NCI-H2196 (cell line): Measurements from ENCODE around the gene COX5B.
"Not testable (repeated sequence)": the region's sequence is repeated elsewhere in the genome, so short reads cannot be mapped to it uniquely, and the experiment has no call there.

Source experiments
- DNase-seq: peaks from one replicate; lab custom pipeline; 2025; ENCODE audit not compliant: unreplicated experiment; lab: John Stamatoyannopoulos, UW

COX5B gene

DNA sequence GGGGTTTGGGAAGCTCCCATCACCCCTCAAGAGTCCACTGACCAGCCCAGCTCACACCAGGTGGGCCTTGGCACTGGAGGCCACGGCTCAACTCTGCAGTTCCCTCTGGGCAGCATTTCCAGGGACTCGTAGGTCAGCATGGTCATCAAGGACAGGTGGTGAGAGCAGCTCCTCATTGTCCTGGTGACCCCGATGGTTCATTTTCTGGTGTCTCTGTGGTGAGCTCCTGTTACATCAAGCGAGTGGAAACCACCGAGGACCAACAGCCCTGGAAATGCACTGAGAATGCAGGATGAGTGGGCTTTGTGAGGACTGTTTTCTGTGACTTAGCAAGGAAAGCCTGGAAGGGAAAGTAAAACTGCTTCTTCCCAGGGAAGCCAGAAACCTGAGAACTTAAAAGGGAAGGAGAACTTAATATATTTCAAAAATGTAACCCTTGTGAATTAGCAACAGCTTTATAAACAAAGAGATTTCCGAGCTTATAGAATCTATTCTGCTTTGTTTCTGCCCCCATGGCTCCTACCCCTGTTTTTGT, 26.8 kb downstream of the COX5B start:
- not testable (repeated sequence) for DNase-seq

DNA sequence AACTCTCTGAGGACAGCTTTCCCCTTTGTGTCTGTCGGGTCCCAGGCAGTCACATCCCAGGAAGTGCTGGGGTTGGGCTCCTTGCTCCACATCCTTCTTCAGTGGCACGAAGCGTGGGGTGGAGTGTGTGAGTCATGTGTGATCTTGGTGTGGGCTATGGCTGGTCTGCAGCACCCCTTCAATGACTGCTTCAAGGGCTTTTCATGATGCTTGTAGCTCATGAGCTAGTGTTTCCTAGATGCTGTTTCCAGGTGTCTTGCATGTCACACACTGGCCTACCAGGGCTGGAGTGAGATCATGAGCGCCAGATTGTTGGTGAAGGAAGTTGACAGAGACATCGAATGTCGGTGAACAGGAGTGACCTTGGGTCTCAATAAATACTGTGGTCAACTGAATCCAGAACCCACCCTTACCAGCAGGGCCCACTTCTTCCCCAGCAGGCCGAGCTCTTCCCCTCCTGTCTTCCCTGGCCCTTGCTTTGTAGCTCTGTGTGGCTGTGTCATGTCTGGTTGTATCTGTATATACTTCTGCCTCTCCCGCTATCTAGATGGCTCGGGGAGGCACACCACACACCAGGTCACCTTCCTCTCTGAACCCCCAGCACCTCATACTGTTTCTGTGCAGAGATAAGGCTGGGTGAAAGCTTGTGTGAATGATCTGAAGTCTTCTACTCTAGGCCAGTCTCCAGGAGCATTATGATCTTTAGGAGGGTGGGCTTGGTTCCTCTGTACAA, 27.5 kb downstream of the COX5B start:
- no peak for DNase-seq

DNA sequence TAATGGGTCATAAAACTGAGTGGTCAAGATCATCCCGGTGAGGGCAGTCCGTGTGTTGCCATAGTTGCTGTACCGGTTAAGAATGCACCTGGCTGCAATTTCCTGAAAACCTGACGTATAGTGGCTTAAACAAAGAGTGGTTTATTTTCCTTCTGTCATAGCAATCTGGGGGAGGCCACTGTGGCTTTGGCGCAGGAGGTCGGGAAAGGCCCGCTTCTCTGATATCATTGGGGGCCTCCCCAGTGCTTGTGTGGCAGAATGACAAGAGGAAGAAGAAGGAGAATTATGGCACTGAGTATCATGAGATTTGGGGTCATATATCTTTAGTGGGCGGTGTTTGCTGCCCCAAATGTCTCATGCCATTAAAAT, 28.0 kb downstream of the COX5B start:
- DNase-seq, result no peak

DNA sequence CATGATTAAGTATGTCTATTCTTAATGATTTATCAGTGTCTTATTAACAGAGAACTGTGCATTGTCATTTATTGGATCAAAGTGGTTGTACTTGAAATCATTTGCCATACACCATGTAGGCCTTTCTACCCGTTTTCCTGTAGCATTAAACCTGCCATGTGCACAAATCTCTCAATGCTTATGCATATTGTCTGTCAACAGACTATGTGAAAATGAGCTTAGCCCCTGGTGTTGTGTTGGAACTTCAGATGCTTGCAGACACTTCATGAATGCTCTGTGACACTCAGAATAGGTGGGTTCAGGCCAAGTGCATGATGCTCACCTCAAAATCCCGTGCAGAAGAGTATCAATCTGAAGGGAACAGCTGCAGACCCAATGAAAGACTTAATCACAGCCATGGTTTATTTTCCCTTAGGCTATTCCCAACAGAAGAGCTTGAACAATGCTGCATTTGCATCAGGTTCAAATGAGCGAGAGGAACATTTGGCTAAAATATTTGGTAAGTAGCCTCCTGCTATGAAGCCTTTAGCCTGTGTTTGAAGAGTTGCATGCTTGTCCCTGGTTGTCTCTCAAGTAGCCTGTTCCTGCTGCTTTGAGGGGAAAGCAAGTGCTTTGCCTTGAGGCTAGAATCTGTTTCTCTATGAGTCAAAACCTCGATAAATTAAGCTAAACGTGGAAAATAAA, 29.7 kb downstream of the COX5B start:
- no peak for DNase-seq

DNA sequence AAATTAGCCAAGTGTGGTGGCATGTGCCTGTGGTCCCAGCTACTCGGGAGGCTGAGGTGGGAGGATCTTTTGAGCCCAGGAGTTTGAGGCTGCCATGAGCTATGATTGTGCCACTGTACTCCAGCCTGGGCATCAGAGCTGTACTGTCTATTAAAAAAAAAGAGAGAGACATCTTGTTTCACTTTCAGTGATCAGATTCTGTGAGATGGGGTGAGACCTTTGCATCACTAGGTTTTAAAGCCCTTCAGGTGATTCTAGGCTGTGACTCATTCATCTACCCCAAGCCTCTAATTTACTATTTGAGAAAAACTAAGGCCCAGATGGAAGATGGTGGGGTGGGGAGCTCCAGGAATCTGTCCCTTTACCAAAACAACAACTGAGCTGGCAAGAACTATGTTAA, 30.8 kb downstream of the COX5B start:
- no peak for DNase-seq

DNA sequence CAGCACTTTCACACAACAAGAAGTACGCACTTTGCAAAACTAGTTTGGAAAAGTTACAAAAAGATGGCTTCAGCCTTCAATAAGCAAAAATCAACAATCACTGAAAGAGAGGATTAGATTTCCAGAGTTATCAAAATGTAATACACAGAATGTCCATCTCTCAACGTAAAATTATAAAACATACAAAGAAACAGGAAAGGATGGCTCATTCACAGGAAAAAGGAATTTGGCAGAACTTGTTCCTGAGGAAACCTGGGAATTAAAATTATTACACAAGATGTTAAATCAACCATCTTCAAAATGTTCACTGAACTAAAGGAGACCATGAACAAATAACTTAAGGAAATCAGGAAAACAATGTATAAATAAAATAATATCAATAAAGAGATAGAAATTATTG, 31.6 kb downstream of the COX5B start:
- no peak for DNase-seq

DNA sequence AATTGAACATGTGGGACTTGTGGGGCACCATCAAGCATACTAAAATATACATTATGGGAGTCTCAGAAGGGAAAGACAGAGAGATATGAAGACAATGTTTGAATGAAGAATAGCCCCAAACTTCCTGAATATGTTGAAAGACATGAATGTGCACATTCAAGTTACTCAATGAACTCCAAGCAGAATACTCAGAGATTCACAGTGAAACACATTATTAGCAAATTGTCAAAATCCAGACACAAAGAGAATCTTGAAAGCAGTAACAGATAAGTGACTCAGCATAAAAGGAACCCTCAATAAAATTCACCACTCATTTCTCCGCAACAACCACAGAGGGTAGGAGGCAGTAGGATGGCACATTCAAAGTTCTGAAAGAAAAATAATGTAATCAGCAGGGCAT, 32.4 kb downstream of the COX5B start:
- DNase-seq, result no peak

DNA sequence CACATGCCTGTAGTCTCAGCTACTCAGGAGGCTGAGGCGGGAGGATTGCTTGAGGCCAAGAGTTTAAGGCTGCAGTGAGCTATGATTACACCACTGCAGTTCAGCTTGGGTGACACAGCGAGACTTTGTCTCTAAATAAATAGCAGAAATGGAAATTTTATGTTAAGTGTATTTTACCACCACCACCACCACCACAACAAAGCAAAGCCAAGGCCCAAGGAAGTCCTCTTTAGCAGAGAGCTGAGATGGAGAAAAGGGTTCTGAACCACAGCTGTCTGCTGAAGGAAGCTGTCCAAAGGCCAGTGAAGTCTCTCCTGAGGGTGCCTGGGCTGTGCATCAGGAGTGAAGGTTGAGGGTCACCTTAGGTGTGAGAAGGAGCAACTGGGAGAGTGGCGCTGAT, 41.4 kb downstream of the COX5B start:
- not testable (repeated sequence) for DNase-seq

DNA sequence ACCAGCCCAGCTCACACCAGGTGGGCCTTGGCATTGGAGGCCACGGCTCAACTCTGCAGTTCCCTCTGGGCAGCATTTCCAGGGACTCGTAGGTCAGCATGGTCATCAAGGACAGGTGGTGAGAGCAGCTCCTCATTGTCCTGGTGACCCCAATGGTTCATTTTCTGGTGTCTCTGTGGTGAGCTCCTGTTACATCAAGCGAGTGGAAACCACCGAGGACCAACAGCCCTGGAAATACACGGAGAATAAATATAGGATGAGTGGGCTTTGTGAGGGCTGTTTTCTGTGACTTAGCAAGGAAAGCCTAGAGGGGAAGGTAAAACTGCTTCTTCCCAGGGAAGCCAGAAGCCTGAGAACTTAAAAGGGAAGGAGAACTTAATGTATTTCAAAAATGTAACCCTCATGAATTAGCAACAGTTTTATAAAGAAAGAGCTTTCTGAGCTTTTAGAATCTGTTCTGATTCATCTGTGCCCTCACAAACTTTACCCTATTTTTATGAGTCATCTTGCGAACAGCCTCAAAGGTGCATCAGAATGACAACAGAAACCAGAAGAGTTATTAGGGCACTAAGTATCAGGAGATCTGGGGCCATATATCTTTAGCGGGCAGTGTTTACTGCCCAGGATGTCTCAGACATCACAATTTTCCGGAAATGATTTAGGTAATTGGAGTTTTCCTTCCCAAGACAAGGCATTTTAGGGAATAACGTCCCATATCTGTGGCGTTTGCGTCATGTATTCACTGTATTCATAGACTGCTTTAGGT, 42.4 kb downstream of the COX5B start:
- no peak for DNase-seq

DNA sequence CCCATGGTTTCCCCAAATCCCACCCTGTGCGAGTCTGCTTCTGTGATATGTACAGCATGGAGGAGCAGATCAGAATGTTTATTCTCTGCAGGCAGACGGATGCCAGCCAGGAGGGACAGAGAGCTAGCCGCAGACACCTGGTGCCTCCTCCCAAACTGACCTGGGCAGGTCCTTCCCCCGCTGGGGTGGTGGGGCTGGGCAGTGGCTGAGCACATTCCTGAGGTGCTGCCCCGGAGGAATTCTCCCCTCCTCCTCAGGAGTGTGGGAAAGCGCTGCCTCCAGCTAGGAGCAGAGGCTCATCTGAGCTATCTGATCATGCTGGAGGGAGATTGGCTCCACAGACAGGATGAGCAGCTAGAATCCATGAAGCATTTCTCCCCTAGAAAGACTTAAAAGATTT, 45.3 kb downstream of the COX5B start:
- DNase-seq, result no peak

DNA sequence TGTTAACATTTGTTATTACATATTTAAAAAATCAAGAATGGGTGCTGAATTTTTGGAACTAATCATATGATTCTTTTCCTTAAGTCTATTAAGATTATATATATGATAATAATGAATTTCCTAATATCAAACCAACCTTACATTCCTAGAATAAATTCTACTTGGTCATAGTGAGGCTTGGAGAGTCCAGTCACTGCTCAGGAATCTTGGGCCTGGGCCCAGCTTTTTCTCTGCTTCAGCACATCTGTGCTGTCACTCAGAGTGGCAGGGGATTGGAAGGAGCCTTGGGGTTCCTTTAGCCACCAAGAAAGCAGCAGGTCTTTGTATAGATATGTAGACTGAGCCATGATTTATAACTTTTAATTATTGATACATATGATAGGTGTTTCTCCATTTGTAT, 47.6 kb downstream of the COX5B start:
- no peak for DNase-seq

DNA sequence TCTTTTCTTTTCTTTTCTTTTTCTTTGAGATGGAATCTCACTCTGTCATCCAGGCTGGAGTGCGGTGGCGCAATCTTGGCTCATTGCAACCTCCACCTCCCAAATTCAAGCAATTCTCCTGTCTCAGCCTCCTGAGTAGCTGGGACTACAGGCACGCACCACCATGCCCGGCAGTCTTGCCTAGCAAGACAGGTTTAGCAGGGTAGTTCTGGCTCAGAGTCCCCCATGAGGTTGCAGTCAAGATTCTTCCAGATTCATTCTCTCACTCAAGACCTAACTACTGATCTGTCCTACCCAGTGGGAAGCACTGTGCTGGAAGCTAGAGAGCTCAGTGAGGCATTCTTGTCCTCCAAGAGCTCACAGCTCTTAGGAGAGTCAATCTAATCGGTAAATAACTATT, 49.9 kb downstream of the COX5B start:
- DNase-seq, result no peak

DNA sequence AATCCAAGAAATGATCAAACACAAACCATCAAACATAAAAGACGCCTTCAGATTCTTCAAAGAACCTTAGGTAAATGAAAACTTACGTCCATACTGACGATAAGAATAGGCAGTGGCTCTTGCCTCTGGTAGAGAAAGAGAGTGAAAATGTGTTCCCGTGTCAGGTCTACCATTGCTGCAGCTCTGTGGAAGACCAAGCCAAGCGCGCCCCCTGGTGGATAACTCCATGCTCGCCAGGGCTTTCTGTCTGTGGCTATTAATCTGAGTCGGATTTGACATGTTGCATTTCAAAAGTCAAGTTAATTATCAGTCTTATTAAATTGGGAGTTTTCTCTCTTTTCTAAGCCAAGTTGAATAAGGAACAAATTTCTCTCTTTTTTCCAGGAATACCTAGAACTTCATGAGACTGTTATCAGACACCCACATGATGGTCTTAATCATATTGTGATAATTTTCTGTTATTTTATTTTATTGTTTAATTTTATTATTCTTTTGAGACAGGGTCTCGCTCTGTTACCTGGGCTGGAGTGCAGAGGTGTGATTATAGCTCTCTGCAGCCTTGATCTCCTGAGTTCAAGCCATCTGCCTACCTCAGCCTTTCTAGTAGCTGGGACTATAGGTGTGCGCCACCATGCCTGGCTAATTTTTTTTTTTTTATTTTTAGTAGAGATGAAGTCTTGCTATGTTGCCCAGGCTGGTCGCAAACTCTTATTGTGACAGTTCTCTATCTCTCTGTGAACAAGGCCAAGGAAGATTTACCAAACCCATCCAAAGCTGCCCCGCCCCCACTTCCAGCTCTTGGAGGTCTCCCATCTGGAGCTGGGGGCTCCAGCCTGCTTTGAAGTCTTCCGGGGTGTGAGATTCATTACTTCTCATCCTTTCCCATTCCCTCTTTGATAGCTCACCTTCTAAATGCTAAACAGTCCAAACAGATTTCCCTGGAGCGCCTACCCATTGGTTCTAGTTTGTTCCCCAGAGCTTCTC, 51.7 kb downstream of the COX5B start:
- peak; percentile 87 for DNase-seq
